Large intestine (tissue), 3 donors: Measurements from ENCODE around the gene RCN2. TPM values are rescaled to one million over a fixed set of nuclear protein-coding genes. Genes with fewer than 3 reads are reported as not detected.
"Not testable (repeated sequence)": the region's sequence is repeated elsewhere in the genome, so short reads cannot be mapped to it uniquely, and the experiment has no call there.

Source experiments
- DNase-seq, 2 donors: peaks; one replicate each; pipeline versions ENCODE4 v3.0.0 to v3.0.0-alpha.2; 2013
- H3K27ac ChIP-seq: one replicate; pipeline ENCODE4 v1.5.1; 2013; ENCODE audit warnings: low read length
- H3K27me3 ChIP-seq: 2 replicates; pipeline ENCODE4 v1.6.1; 2013; ENCODE audit warnings: low read length; ENCODE audit not compliant: control insufficient read depth, insufficient read depth
- H3K36me3 ChIP-seq: 2 replicates; pipeline ENCODE4 v1.6.1; 2013; ENCODE audit warnings: low read length; ENCODE audit not compliant: control insufficient read depth, insufficient read depth
- H3K4me1 ChIP-seq: one replicate; pipeline ENCODE4 v1.6.1; 2013; ENCODE audit warnings: low read length; ENCODE audit not compliant: control insufficient read depth, insufficient read depth
- H3K4me3 ChIP-seq: one replicate; pipeline ENCODE4 v1.5.1; 2013; ENCODE audit warnings: low read length
- H3K9me3 ChIP-seq: one replicate; pipeline ENCODE4 v1.6.1; 2013; ENCODE audit warnings: mild to moderate bottlenecking, low read depth, low read length, moderate library complexity; ENCODE audit not compliant: control insufficient read depth
- WGBS: methylation state at CpG from one replicate; pipeline ENCODE4 v1.1.5; 2013; ENCODE audit warnings: low lambda C conversion rate; ENCODE audit not compliant: insufficient coverage; 5-methylcytosine and 5-hydroxymethylcytosine counted together
- polyA plus RNA-seq: library from polyadenylated mRNA; unstranded; fragments of 120-200 nt; gene quantifications from one replicate; pipeline ENCODE4 v1.2.1, GENCODE V29; 2013

The RCN2 gene
- polyA plus RNA-seq, 1 donor = 80.1 TPM

- peaks cover 16% of the 10 kb centered on the region for H3K36me3 ChIP-seq
- no peaks in the 10 kb centered on the region for H3K9me3 ChIP-seq
- no peak for DNase-seq
- no peak overlapping the region for H3K4me3 ChIP-seq
- WGBS = no CpG with 5 or more reads among the region's 1 CpG
- H3K27ac ChIP-seq = no peak overlapping the region
- H3K27me3 ChIP-seq = no peaks in the 10 kb centered on the region
- no peaks in the 10 kb centered on the region for H3K4me1 ChIP-seq
Observed at GRCh38 chr15:76951220-76951619, 19.7 kb downstream of the RCN2 start.

GRCh38 chr15:76953913-76954312 lies 22.4 kb downstream of the RCN2 start:
- 33% methylated on average over 1 of the region's 3 CpGs for WGBS
- Histone ChIP-seq H3K4me3 (no peak overlapping the region), H3K9me3 (no peaks in the 10 kb centered on the region), H3K36me3 (peaks cover 10% of the 10 kb centered on the region), H3K27ac (no peak overlapping the region), H3K27me3 (no peaks in the 10 kb centered on the region), H3K4me1 (no peaks in the 10 kb centered on the region)
- DNase-seq = no peak

- DNase-seq = no peak
- no peak overlapping the region for H3K4me3 ChIP-seq
- H3K4me1 ChIP-seq = no peaks in the 10 kb centered on the region
- no peak overlapping the region for H3K27ac ChIP-seq
- peaks cover 8% of the 10 kb centered on the region for H3K36me3 ChIP-seq
- H3K9me3 ChIP-seq = no peaks in the 10 kb centered on the region
- no CpG with 5 or more reads among the region's 2 CpGs for WGBS
- no peaks in the 10 kb centered on the region for H3K27me3 ChIP-seq
Observed at GRCh38 chr15:76954744-76955143, 23.2 kb downstream of the RCN2 start.

- no peak overlapping the region for H3K27ac ChIP-seq
- H3K4me3 ChIP-seq = no peak overlapping the region
- DNase-seq = no peak
- H3K36me3 ChIP-seq = no peaks in the 10 kb centered on the region
- no peaks in the 10 kb centered on the region for H3K9me3 ChIP-seq
- peaks cover 4% of the 10 kb centered on the region for H3K27me3 ChIP-seq
- no peaks in the 10 kb centered on the region for H3K4me1 ChIP-seq
- WGBS = no CpG with 5 or more reads among the region's 6 CpGs
Observed at GRCh38 chr15:76961268-76962011, 29.9 kb downstream of the RCN2 start.

- WGBS = 100% methylated on average over 2 of the region's 9 CpGs
- Histone ChIP-seq H3K4me3 (no peak overlapping the region), H3K27ac (no peak overlapping the region), H3K27me3 (peaks cover 4% of the 10 kb centered on the region), H3K9me3 (no peaks in the 10 kb centered on the region), H3K36me3 (no peaks in the 10 kb centered on the region), H3K4me1 (no peaks in the 10 kb centered on the region)
- no peak for DNase-seq
Observed at GRCh38 chr15:76962337-76963013, 30.9 kb downstream of the RCN2 start.

GRCh38 chr15:76963596-76963995 lies 32.0 kb downstream of the RCN2 start:
- Histone ChIP-seq H3K4me1 (no peaks in the 10 kb centered on the region), H3K9me3 (no peaks in the 10 kb centered on the region), H3K36me3 (no peaks in the 10 kb centered on the region), H3K27me3 (peaks cover 4% of the 10 kb centered on the region), H3K27ac (no peak overlapping the region), H3K4me3 (no peak overlapping the region)
- DNase-seq = no peak
- WGBS = no CpG with 5 or more reads among the region's 9 CpGs

GRCh38 chr15:76964157-76964556 lies 32.6 kb downstream of the RCN2 start:
- Histone ChIP-seq H3K9me3 (no peaks in the 10 kb centered on the region), H3K36me3 (no peaks in the 10 kb centered on the region), H3K27ac (no peak overlapping the region), H3K4me3 (no peak overlapping the region), H3K4me1 (no peaks in the 10 kb centered on the region), H3K27me3 (peaks cover 4% of the 10 kb centered on the region)
- DNase-seq = no peak
- 33% methylated on average over 3 of the region's 5 CpGs for WGBS

GRCh38 chr15:76966051-76966450 lies 34.5 kb downstream of the RCN2 start:
- H3K27me3 ChIP-seq = not testable (repeated sequence)
- WGBS = 92% methylated on average over 2 of the region's 7 CpGs

GRCh38 chr15:76967067-76967466 lies 35.5 kb downstream of the RCN2 start:
- no peak overlapping the region for H3K27ac ChIP-seq
- H3K36me3 ChIP-seq = no peaks in the 10 kb centered on the region
- H3K4me1 ChIP-seq = no peaks in the 10 kb centered on the region
- no CpG with 5 or more reads among the region's 4 CpGs for WGBS
- no peak overlapping the region for H3K4me3 ChIP-seq
- no peaks in the 10 kb centered on the region for H3K9me3 ChIP-seq
- DNase-seq = no peak
- peaks cover 4% of the 10 kb centered on the region for H3K27me3 ChIP-seq

More at GRCh38 chr15:76966051-76966450, 34.5 kb downstream of the RCN2 start:
- H3K9me3 ChIP-seq, H3K4me1 ChIP-seq, H3K36me3 ChIP-seq, H3K27ac ChIP-seq, DNase-seq, H3K4me3 ChIP-seq: not testable (repeated sequence)

- Histone ChIP-seq H3K9me3 (no peaks in the 10 kb centered on the region), H3K27me3 (peaks cover 9% of the 10 kb centered on the region), H3K4me3 (no peak overlapping the region), H3K4me1 (no peaks in the 10 kb centered on the region), H3K27ac (no peak overlapping the region), H3K36me3 (no peaks in the 10 kb centered on the region)
- DNase-seq = no peak
- WGBS = 100% methylated on average over 1 of the region's 1 CpG
Observed at GRCh38 chr15:76968306-76968705, 36.8 kb downstream of the RCN2 start.
